ENCODE results near the gene SDK1. TPM values are rescaled to one million over a fixed set of nuclear protein-coding genes. Genes with fewer than 3 reads are reported as not detected.

The SDK1 gene
- total RNA-seq, 1 experiment from 2014 or later: 9.3 TPM

DNA sequence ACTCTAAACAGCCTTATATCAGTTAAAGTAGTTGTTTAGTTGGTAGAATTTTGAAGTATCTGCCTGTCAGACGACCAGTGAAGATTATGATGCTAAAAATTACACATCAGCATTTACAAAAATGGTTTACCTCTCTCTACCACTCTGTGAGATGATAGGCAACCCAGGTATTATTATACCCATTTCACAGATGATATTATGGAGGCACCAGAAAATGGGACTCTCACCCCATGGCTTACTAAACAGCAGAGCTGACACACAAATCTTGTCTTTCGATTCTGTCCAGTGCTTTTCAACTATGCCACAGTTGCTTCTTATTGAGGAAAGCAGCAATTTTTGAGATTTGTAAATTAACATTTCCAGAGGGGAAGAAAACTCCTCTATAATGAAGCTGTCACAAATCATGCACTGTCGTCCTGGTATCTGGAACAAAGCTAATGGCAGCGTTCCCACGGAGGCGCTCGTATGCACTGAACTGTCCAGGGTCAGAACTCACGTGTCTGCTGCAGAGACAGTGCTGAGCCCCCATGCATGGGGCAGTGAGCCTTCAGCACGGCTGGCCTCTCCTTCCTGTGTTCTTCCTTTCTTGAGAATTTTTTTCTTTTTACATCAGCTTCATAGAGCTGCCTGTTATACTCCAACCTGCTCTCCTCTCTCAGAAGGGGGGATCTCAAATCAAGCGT lies 381.1 kb downstream of the SDK1 start:
- Mint-ChIP-seq H3K4me1 (peaks cover 16% of the 10 kb centered on the region; the same call in 1 of the 2 replicates), H3K27me3 (ENCODE audit: low read depth) (no peaks in the 10 kb centered on the region), H3K4me3 (no peak overlapping the region), H3K36me3 (no peaks in the 10 kb centered on the region), H3K9me3 (peaks cover 5% of the 10 kb centered on the region; the same call in 1 of the 2 replicates), H3K27ac (no peak overlapping the region; the same call in 1 of the 2 replicates)
- no peak for TF ChIP-seq HMGA2 (CRISPR knock-in tag; IDR thresholded peaks at IDR 0.05)
- TF ChIP-seq OVOL2 (CRISPR knock-in tag; IDR thresholded peaks at IDR 0.05; ENCODE audit: borderline replicate concordance): no peak
- TF ChIP-seq CREM (CRISPR knock-in tag; IDR thresholded peaks at IDR 0.05): no peak
- TF ChIP-seq, protein P1, sequence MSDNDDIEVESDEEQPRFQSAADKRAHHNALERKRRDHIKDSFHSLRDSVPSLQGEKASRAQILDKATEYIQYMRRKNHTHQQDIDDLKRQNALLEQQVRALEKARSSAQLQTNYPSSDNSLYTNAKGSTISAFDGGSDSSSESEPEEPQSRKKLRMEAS (CRISPR knock-in tag; IDR thresholded peaks at IDR 0.05): no peak
- TF ChIP-seq, protein P2, sequence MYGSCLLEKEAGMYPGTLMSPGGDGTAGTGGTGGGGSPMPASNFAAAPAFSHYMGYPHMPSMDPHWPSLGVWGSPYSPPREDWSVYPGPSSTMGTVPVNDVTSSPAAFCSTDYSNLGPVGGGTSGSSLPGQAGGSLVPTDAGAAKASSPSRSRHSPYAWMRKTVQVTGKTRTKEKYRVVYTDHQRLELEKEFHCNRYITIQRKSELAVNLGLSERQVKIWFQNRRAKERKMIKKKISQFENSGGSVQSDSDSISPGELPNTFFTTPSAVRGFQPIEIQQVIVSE (CRISPR knock-in tag; IDR thresholded peaks at IDR 0.05; ENCODE audit: borderline replicate concordance): no peak
- TF ChIP-seq TEAD1 (CRISPR knock-in tag; IDR thresholded peaks at IDR 0.05): no peak
- TF ChIP-seq FOXK1 (CRISPR knock-in tag; IDR thresholded peaks at IDR 0.05): no peak
- TF ChIP-seq RELA (CRISPR knock-in tag; IDR thresholded peaks at IDR 0.05; ENCODE audit: borderline replicate concordance): no peak
- TF ChIP-seq CBFB (CRISPR knock-in tag; IDR thresholded peaks at IDR 0.05; ENCODE audit: low read depth): no peak
- no peak for TF ChIP-seq TP53 (CRISPR knock-in tag; IDR thresholded peaks at IDR 0.05)
- TF ChIP-seq, protein P3, sequence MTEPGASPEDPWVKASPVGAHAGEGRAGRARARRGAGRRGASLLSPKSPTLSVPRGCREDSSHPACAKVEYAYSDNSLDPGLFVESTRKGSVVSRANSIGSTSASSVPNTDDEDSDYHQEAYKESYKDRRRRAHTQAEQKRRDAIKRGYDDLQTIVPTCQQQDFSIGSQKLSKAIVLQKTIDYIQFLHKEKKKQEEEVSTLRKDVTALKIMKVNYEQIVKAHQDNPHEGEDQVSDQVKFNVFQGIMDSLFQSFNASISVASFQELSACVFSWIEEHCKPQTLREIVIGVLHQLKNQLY (CRISPR knock-in tag; IDR thresholded peaks at IDR 0.05): no peak
- no peak for TF ChIP-seq ZNF317 (CRISPR knock-in tag; IDR thresholded peaks at IDR 0.05; ENCODE audit: borderline replicate concordance, low read depth)
- TF ChIP-seq, protein P4, sequence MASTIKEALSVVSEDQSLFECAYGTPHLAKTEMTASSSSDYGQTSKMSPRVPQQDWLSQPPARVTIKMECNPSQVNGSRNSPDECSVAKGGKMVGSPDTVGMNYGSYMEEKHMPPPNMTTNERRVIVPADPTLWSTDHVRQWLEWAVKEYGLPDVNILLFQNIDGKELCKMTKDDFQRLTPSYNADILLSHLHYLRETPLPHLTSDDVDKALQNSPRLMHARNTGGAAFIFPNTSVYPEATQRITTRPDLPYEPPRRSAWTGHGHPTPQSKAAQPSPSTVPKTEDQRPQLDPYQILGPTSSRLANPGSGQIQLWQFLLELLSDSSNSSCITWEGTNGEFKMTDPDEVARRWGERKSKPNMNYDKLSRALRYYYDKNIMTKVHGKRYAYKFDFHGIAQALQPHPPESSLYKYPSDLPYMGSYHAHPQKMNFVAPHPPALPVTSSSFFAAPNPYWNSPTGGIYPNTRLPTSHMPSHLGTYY (CRISPR knock-in tag; IDR thresholded peaks at IDR 0.05): no peak
- ChIA-PET POLR2A (no interaction called here), CTCF (interaction anchor here (4.9 kb wide), 1 partner anchor 9 kb away, joined by 45 read pairs; no protein-coding TSS in a partner anchor)
- ATAC-seq: no peak
- no peak for DNase-seq (ENCODE audit: low spot score)

DNA sequence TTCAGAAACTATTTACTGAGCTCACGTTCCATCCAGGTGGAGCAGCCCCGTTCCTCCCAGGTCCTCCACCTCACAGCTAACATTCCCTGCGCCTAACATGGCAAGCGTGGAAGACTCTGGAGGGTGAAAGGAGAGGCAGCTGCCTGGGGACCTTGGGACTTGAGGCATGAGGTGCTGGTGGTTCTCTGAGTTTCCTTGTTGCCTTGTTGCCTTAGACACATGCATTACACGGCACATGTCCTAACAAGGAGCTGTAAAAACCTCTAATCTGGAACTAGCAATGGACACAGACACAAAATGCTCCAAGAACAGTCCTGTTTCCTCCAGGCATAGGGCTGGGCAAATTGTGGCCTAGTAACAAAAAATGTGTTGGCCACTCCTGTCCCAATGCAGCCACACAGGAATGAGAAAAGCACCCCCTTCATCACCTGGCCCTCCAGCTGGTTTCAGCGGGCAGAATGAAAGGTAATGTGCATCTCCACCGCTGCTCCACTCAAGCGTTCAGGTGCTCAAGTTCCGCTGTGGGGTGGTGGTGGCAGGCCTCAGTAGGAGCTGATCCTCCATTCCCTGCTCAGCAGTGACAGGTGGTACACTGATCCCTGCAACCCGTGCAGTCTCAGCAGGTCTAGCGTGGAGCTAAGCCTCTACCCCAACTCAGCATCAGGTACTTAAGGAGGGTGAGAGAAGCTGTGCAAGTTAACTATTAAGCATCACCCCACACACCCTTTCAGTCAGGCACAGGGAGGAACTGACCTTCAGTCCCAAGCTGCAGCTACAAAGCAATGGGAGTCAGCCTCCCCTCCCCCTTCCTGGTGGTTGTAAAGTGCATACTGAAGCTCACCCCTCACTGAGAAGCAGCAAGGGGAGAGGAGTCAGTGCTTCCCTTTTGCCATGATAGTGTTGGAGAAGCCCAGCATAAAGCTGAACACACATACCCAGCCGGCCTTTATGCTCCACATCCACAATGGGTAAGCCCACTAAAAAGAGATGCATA lies 382.8 kb downstream of the SDK1 start:
- TF ChIP-seq, protein P5, sequence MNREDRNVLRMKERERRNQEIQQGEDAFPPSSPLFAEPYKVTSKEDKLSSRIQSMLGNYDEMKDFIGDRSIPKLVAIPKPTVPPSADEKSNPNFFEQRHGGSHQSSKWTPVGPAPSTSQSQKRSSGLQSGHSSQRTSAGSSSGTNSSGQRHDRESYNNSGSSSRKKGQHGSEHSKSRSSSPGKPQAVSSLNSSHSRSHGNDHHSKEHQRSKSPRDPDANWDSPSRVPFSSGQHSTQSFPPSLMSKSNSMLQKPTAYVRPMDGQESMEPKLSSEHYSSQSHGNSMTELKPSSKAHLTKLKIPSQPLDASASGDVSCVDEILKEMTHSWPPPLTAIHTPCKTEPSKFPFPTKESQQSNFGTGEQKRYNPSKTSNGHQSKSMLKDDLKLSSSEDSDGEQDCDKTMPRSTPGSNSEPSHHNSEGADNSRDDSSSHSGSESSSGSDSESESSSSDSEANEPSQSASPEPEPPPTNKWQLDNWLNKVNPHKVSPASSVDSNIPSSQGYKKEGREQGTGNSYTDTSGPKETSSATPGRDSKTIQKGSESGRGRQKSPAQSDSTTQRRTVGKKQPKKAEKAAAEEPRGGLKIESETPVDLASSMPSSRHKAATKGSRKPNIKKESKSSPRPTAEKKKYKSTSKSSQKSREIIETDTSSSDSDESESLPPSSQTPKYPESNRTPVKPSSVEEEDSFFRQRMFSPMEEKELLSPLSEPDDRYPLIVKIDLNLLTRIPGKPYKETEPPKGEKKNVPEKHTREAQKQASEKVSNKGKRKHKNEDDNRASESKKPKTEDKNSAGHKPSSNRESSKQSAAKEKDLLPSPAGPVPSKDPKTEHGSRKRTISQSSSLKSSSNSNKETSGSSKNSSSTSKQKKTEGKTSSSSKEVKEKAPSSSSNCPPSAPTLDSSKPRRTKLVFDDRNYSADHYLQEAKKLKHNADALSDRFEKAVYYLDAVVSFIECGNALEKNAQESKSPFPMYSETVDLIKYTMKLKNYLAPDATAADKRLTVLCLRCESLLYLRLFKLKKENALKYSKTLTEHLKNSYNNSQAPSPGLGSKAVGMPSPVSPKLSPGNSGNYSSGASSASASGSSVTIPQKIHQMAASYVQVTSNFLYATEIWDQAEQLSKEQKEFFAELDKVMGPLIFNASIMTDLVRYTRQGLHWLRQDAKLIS (CRISPR knock-in tag; IDR thresholded peaks at IDR 0.05; ENCODE audit: borderline replicate concordance): no peak
- TF ChIP-seq ZBTB21 (CRISPR knock-in tag; IDR thresholded peaks at IDR 0.05; ENCODE audit: borderline replicate concordance): 0 out of 2 replicates have a peak, but pooled peaks have one; percentile 22
- ATAC-seq (peak; percentile 71), DNase-seq (ENCODE audit: low spot score) (no peak)
- Mint-ChIP-seq H3K27ac (no peak overlapping the region), H3K4me3 (no peak overlapping the region), H3K36me3 (peaks cover 6% of the 10 kb centered on the region), H3K4me1 (peaks cover 21% of the 10 kb centered on the region; the same call in 1 of the 2 replicates), H3K27me3 (ENCODE audit: low read depth) (no peaks in the 10 kb centered on the region), H3K9me3 (peaks cover 13% of the 10 kb centered on the region)
- POLR2A ChIA-PET: no interaction called here
- CTCF ChIA-PET: interaction anchor here (0.9 to 4.9 kb wide), 4 partner anchors 9 to 202 kb away, joined by 3 to 45 read pairs (median 4); no protein-coding TSS in a partner anchor

All from WTC11 (cell line).